Heart left ventricle (tissue), 16 donors: ENCODE measurements around the gene HSD11B1L. TPM values are rescaled to one million over a fixed set of nuclear protein-coding genes. Genes with fewer than 3 reads are reported as not detected.
"Not testable (repeated sequence)": the region's sequence is repeated elsewhere in the genome, so short reads cannot be mapped to it uniquely, and the experiment has no call there.

Experiments
- ATAC-seq, 4 donors: fragments of 200-7000 bp; cut with Tn5 transposase; one replicate each; pipeline ENCODE4 v1.9.1; 2020 to 2022; ENCODE audit warnings: moderate library complexity in 4 of 4, mild to moderate bottlenecking in 3 of 4, moderate number of reproducible peaks in 1 of 4
- DNase-seq, 5 donors: peaks; one replicate each; pipeline ENCODE4 v3.0.0-alpha.2; 2020
- H3K27ac ChIP-seq, 12 donors: fragments of 200-600 bp; sonication (generic) in 4 of 12; one replicate each; pipeline versions ENCODE4 v1.5.0 to v1.8.0; 2016 to 2022; ENCODE audit warnings: mild to moderate bottlenecking in 2 of 12
- H3K27me3 ChIP-seq, 9 donors: fragments of 200-600 bp; sonication (generic) in 2 of 9; one replicate each; pipeline versions ENCODE4 v1.5.1 to v1.8.0; 2016 to 2022; ENCODE audit warnings: mild to moderate bottlenecking in 3 of 9
- H3K36me3 ChIP-seq, 9 donors: fragments of 200-600 bp; sonication (generic) in 2 of 9; one replicate each; pipeline versions ENCODE4 v1.5.0 to v1.8.0; 2018 to 2022; ENCODE audit warnings: mild to moderate bottlenecking in 2 of 9
- H3K4me1 ChIP-seq, 12 donors: fragments of 200-600 bp; sonication (generic) in 4 of 12; one replicate each; pipeline versions ENCODE4 v1.5.0 to v1.8.0; 2016 to 2022; ENCODE audit warnings: mild to moderate bottlenecking in 3 of 12
- H3K4me3 ChIP-seq, 12 donors: fragments of 200-600 bp; sonication (generic) in 4 of 12; one replicate each; pipeline versions ENCODE4 v1.5.0 to v1.8.0; 2017 to 2022; ENCODE audit warnings: mild to moderate bottlenecking in 9 of 12, moderate library complexity in 4 of 12
- H3K9me3 ChIP-seq, 12 donors: fragments of 200-600 bp; sonication (generic) in 4 of 12; one replicate each; pipeline versions ENCODE4 v1.5.0 to v1.8.0; 2016 to 2022; ENCODE audit warnings: mild to moderate bottlenecking in 1 of 12
- CTCF ChIP-seq, 12 donors: fragments of 200-600 bp; sonication (generic) in 4 of 12; IDR thresholded peaks; one replicate each; pipeline versions ENCODE4 v1.5.0 to v1.8.0; 2018 to 2022; ENCODE audit warnings: antibody characterized with exemption in 12 of 12, mild to moderate bottlenecking in 5 of 12
- POLR2A ChIP-seq, 2 donors: fragments of 450-650 bp; IDR thresholded peaks; one replicate each; pipeline ENCODE4 v1.6.1; 2017; ENCODE audit warnings: antibody characterized with exemption in 2 of 2, mild to moderate bottlenecking in 2 of 2, moderate library complexity in 2 of 2
- WGBS, 4 donors: extraction: QIAGEN DNeasy Blood & Tissue Kit in 2 of 4; methylation state at CpG; one replicate each; pipeline versions ENCODE4 v1.1.5 to v1.1.7; 2013 to 2018; 5-methylcytosine and 5-hydroxymethylcytosine counted together
- intact Hi-C, 10 donors: fragments of 100-400 bp; cut with DNase I; formaldehyde crosslinking; loops; one replicate each; pipeline versions ENCODE4 v1.11.1 to v1.14.2; 2022
- polyA plus RNA-seq, 2 donors: library from polyadenylated mRNA; stranded (reverse); fragments of 200-250 nt; gene quantifications; one replicate each; pipeline ENCODE4 v1.2.3, GENCODE V29; 2013
- total RNA-seq, 9 donors: library from RNA; depleted of rRNA in 2 of 9; stranded (reverse); fragments of >200 nt in 2 of 9; fragmentation: NEBNext Ultra II Directional in 3 of 9; extraction: Animal tissue kit (Norgen Biotek cat#: 25700) in 3 of 9; gene quantifications; one replicate each; pipeline versions ENCODE4 v1.1.0 to v1.2.4, GENCODE V29; 2016 to 2023
- donor health status: ischemic (EF 13 %, LVEDD 7.1; RV severe dilation, severe dysfunction).
- donor health status: healthy with polysubstance abuse.
- donor health status: DM: no; HTN: yes; CAD: no.
- donor health status: DM: no; HTN: no; CAD: no.
- donor health status: ischemic (EF 25% LVEDD 6.9; RV normal size, moderate dysfunction).
- donor health status: ischemic (EF 25% LVEDD 5.7; RV mildly dilated, moderate dysfunction).
- donor health status: healthy.
- donor health status: DM: yes; HTN: yes; CAD: no.
- donor health status: ischemic (EF 35%, LVEDD 5.7; RV mildly dilated, moderate dysfunction).
- donor health status: nonischemic (EF 11% LVEDD 7.7; RV severe dilation, severe dysfunction).
- donor health status: DM: yes; HTN: yes; CAD: no.
- donor health status: PGD.
- donor health status: ischemic (EF 29% LVEDD 5.4; RV normal size, mild dysfunction).
- donor health status: nonischemic (EF 23%, LVEDD 6.1; RV moderate dilation, normal function).

Gene HSD11B1L
- total and polyA plus RNA-seq, 11 donors = 3.7 to 14.4 (median 5.2) TPM

GRCh38 chr19:5719274-5719960 lies 38.6 kb downstream of the HSD11B1L start:
- Histone ChIP-seq H3K36me3 (peaks cover 0 to 13% (median 0%) of the 10 kb centered on the region in 9 donors), H3K9me3 (no peaks in the 10 kb centered on the region), H3K4me1 (peaks cover 2 to 38% (median 22%) of the 10 kb centered on the region in 12 donors), H3K4me3 (peak overlapping the region; percentile 73 to 99 (median 88)), H3K27me3 (no peaks in the 10 kb centered on the region), H3K27ac (peak overlapping the region; percentile 56 to 98 (median 94))
- WGBS, 4 donors = 0 to 2% (median 1%) methylated on average over 26 to 58 of the region's 58 CpGs
- ATAC-seq (peak in 1 of 4 donors; percentile 0), DNase-seq (peak in 1 of 5 donors; percentile 37)
- TF ChIP-seq POLR2A (IDR thresholded peaks at IDR 0.05) (no peak), CTCF (IDR thresholded peaks at IDR 0.05) (no peak)
- intact Hi-C loops = no loop called here

GRCh38 chr19:5719961-5720790 lies 39.3 kb downstream of the HSD11B1L start, which contains the start of the genes CATSPERD and LONP1:
CATSPERD (plus strand) TSS chr19:5720637; CDS start chr19:5720738, 101 bp downstream.
LONP1 (minus strand) TSS chr19:5720146; CDS start chr19:5720132, 14 bp downstream.
- peaks cover 0 to 12% (median 0%) of the 10 kb centered on the region in 9 donors for H3K36me3 ChIP-seq
- WGBS, 4 donors = 0 to 2% (median 1%) methylated on average over 33 to 90 of the region's 90 CpGs
- peak within 1 kb of the TSS; percentile 73 to 99 (median 88) for H3K4me3 ChIP-seq
- peak; percentile 98 to 99 (median 99) for DNase-seq
- no peaks in the 10 kb centered on the region for H3K9me3 ChIP-seq
- peak within 1 kb of the TSS; percentile 56 to 98 (median 94) for H3K27ac ChIP-seq
- intact Hi-C loops = loop anchor here in 5 of 10 donors (1.0 to 5.0 kb wide), 6 partner anchors 27 to 72 kb away; partner anchors contain the start of genes RPL36 (in 4 of the 5), DUS3L (in 2 of the 5) and MICOS13 (in 1 of the 5)
- H3K27me3 ChIP-seq = no peaks in the 10 kb centered on the region
- H3K4me1 ChIP-seq = peaks cover 2 to 38% (median 22%) of the 10 kb centered on the region in 12 donors
- TF ChIP-seq CTCF (IDR thresholded peaks at IDR 0.05) = peak; percentile 76 to 99 (median 93)
- peak in 1 of 2 donors; percentile 46 for TF ChIP-seq POLR2A (IDR thresholded peaks at IDR 0.05)
- ATAC-seq = peak; percentile 97 to 98 (median 98)

- TF ChIP-seq POLR2A (IDR thresholded peaks at IDR 0.05) (no peak), CTCF (IDR thresholded peaks at IDR 0.05) (no peak)
- Histone ChIP-seq H3K36me3 (no peaks in the 10 kb centered on the region), H3K4me3 (no peak overlapping the region), H3K4me1 (no peaks in the 10 kb centered on the region), H3K27me3 (peaks cover 0 to 4% (median 0%) of the 10 kb centered on the region in 9 donors), H3K27ac (no peak overlapping the region), H3K9me3 (peaks cover 0 to 20% (median 14%) of the 10 kb centered on the region in 12 donors)
- WGBS, 4 donors = 92 to 96% (median 95%) methylated on average over 4 of the region's 4 CpGs
- intact Hi-C loops = no loop called here
- ATAC-seq = no peak
- DNase-seq = no peak
Measured at GRCh38 chr19:5727453-5728050, 46.7 kb downstream of the HSD11B1L start.

GRCh38 chr19:5733172-5733571 lies 52.3 kb downstream of the HSD11B1L start:
- ATAC-seq = not testable (repeated sequence)
- 76 to 88% (median 84%) methylated on average over 2 of the region's 2 CpGs for WGBS, 4 donors

More at GRCh38 chr19:5733172-5733571, 52.3 kb downstream of the HSD11B1L start:
- H3K4me1 ChIP-seq, H3K27me3 ChIP-seq, H3K4me3 ChIP-seq, H3K36me3 ChIP-seq, H3K27ac ChIP-seq, DNase-seq, intact Hi-C loops: not testable (repeated sequence)
- peaks cover 0 to 20% (median 14%) of the 10 kb centered on the region in 12 donors for H3K9me3 ChIP-seq
